PC-9 (cell line): ENCODE measurements around the gene TF. TPM values are rescaled to one million over a fixed set of nuclear protein-coding genes. Genes with fewer than 3 reads are reported as not detected.

Source experiments
- BruUV-seq: library from RNA; stranded (reverse); fragments of 400-500 nt; replicated peaks from 2 replicates; lab custom pipeline; 2021; lab: Mats Ljungman, UMichigan
- CTCF ChIA-PET: fragments of 300-600 bp; sonication (Branson Sonifier 250); formaldehyde crosslinking; loops from one replicate; lab custom pipeline; 2022; ENCODE audit warnings: antibody characterized with exemption; lab: Charles Lee
- POLR2A ChIA-PET: fragments of 300-600 bp; sonication (Branson Sonifier 250); formaldehyde crosslinking; loops from one replicate; lab custom pipeline; 2022; ENCODE audit warnings: antibody characterized with exemption; ENCODE audit not compliant: unreplicated experiment; lab: Charles Lee
- DNase-seq, 2 experiments: peaks; one replicate each; pipeline versions ENCODE4 v3.0.0 to v3.0.0-alpha.2; 2015 to 2022; ENCODE audit warnings: mixed read lengths in 1 of 2
- H2AFZ ChIP-seq: fragments of 200-600 bp; sonication (generic); 2 replicates; pipeline ENCODE4 v1.8.1; 2017; ENCODE audit warnings: antibody characterized with exemption
- H3F3A ChIP-seq: fragments of 200-600 bp; sonication (generic); 2 replicates; pipeline ENCODE4 v1.8.1; 2017; ENCODE audit warnings: antibody characterized with exemption, mild to moderate bottlenecking, low read depth; ENCODE audit not compliant: insufficient read depth
- H3K27ac ChIP-seq: fragments of 200-600 bp; sonication (generic); 2 replicates; pipeline ENCODE4 v1.6.1; 2016; ENCODE audit warnings: mixed run types
- H3K27me3 ChIP-seq: fragments of 200-600 bp; sonication (generic); 2 replicates; pipeline ENCODE4 v1.6.1; 2016; ENCODE audit warnings: low read depth, mixed run types; ENCODE audit not compliant: insufficient read depth
- H3K36me3 ChIP-seq: fragments of 200-600 bp; sonication (generic); 2 replicates; pipeline ENCODE4 v1.6.1; 2016; ENCODE audit warnings: low read depth, mixed run types
- H3K4me1 ChIP-seq: fragments of 200-600 bp; sonication (generic); replicated peaks from 2 replicates; pipeline ENCODE4 v1.6.1; 2016; ENCODE audit warnings: mixed run types; ENCODE audit not compliant: insufficient read depth
- H3K4me2 ChIP-seq: fragments of 200-600 bp; sonication (generic); 2 replicates; pipeline ENCODE4 v1.6.1; 2017; ENCODE audit warnings: mixed run types
- H3K4me3 ChIP-seq: fragments of 200-600 bp; sonication (generic); 2 replicates; pipeline ENCODE4 v1.6.1; 2016; ENCODE audit warnings: mixed run types
- H3K79me2 ChIP-seq: fragments of 200-600 bp; sonication (generic); 2 replicates; pipeline ENCODE4 v1.6.1; 2017; ENCODE audit warnings: low read depth, mixed run types
- H3K9me2 ChIP-seq: fragments of 200-600 bp; sonication (generic); 2 replicates; pipeline ENCODE4 v1.8.1; 2017; ENCODE audit warnings: mild to moderate bottlenecking; ENCODE audit not compliant: insufficient read depth
- H3K9me3 ChIP-seq: fragments of 200-600 bp; sonication (generic); 2 replicates; pipeline ENCODE4 v1.8.1; 2016; ENCODE audit warnings: low read depth; ENCODE audit not compliant: insufficient read depth
- H4K20me1 ChIP-seq: fragments of 200-600 bp; sonication (generic); 2 replicates; pipeline ENCODE4 v1.8.1; 2017; ENCODE audit not compliant: insufficient read depth
- CTCF ChIP-seq: fragments of 200-600 bp; sonication (generic); conservative IDR thresholded peaks from 2 replicates; pipeline ENCODE4 v1.6.1; 2017; ENCODE audit warnings: mixed run types, antibody characterized with exemption, mild to moderate bottlenecking, moderate library complexity
- EZH2 ChIP-seq: fragments of 200-600 bp; sonication (generic); IDR thresholded peaks from 2 replicates; pipeline ENCODE4 v1.8.0; 2017; ENCODE audit warnings: antibody characterized with exemption, low read depth
- intact Hi-C: fragments of 100-400 bp; cut with micrococcal nuclease; formaldehyde crosslinking; loops from one replicate; pipeline ENCODE4 v1.10.0; 2022; ENCODE audit not compliant: unreplicated experiment
- total RNA-seq: library from RNA; stranded (reverse); gene quantifications from 2 replicates; pipeline ENCODE4 v1.2.3, GENCODE V29; 2021

TF gene
- total RNA-seq, 1 experiment from 2014 or later: 0.24 TPM

DNA sequence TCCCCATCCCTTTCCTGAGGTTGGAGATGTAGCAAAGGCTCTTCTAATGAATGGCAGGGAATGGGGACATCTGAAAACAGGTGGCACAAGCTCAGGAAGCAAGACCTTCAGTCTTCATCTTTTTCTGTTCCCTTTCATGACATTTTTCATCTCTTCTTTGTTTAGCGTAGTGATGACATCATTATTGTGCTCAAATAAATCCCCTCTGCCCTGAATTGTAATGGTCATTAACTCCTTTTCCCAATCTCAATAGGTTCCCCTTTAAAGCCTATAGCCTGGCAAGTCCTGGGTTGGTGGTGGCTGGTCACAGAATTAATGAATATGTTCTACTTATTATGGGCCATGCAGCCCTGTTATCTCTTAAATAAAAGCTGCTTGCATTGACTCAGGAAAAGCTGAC, 21.4 kb downstream of the TF start:
- intact Hi-C loops: no loop called here
- H3K27ac ChIP-seq: no peak overlapping the region
- no peaks in the 10 kb centered on the region for H3K9me2 ChIP-seq
- BruUV-seq: no TSS peak
- H3K4me3 ChIP-seq: no peak overlapping the region
- no peaks in the 10 kb centered on the region for H3K4me1 ChIP-seq
- DNase-seq: no peak
- no peak overlapping the region for H2AFZ ChIP-seq
- H3K27me3 ChIP-seq: no peaks in the 10 kb centered on the region
- no peaks in the 10 kb centered on the region for H3K36me3 ChIP-seq
- ChIA-PET CTCF (no interaction called here), POLR2A (no interaction called here)
- H3K4me2 ChIP-seq: no peak overlapping the region
- TF ChIP-seq EZH2: no peak
- no peak for TF ChIP-seq CTCF
- H4K20me1 ChIP-seq: no peaks in the 10 kb centered on the region
- no peaks in the 10 kb centered on the region for H3F3A ChIP-seq
- H3K9me3 ChIP-seq: no peaks in the 10 kb centered on the region
- no peaks in the 10 kb centered on the region for H3K79me2 ChIP-seq

- no peaks in the 10 kb centered on the region for H3K36me3 ChIP-seq
- H3K9me3 ChIP-seq: no peaks in the 10 kb centered on the region
- H3K27me3 ChIP-seq: no peaks in the 10 kb centered on the region
- H3K27ac ChIP-seq: no peak overlapping the region
- H3K79me2 ChIP-seq: no peaks in the 10 kb centered on the region
- intact Hi-C loops: no loop called here
- no peaks in the 10 kb centered on the region for H4K20me1 ChIP-seq
- no peak overlapping the region for H3K4me3 ChIP-seq
- H3F3A ChIP-seq: no peaks in the 10 kb centered on the region
- BruUV-seq: no TSS peak
- POLR2A ChIA-PET: no interaction called here
- H3K4me1 ChIP-seq: no peaks in the 10 kb centered on the region
- H3K4me2 ChIP-seq: no peak overlapping the region
- CTCF ChIA-PET: interaction anchor here (0.6 kb wide), 1 partner anchor 1327 kb away, joined by 3 read pairs; no protein-coding TSS in a partner anchor
- no peak for TF ChIP-seq EZH2
- no peaks in the 10 kb centered on the region for H3K9me2 ChIP-seq
- no peak overlapping the region for H2AFZ ChIP-seq
- DNase-seq: no peak
Observed at GRCh38 chr3:133769536-133769935, 23.3 kb downstream of the TF start.

- Histone ChIP-seq H3K4me1 (no peaks in the 10 kb centered on the region), H3K4me2 (no peak overlapping the region), H3K27ac (no peak overlapping the region), H3K4me3 (no peak overlapping the region), H4K20me1 (no peaks in the 10 kb centered on the region), H3K79me2 (no peaks in the 10 kb centered on the region), H3K9me2 (no peaks in the 10 kb centered on the region), H3K9me3 (no peaks in the 10 kb centered on the region), H3K27me3 (no peaks in the 10 kb centered on the region), H3F3A (no peaks in the 10 kb centered on the region), H3K36me3 (no peaks in the 10 kb centered on the region), H2AFZ (no peak overlapping the region)
- BruUV-seq: no TSS peak
- TF ChIP-seq EZH2: no peak
- no peak for TF ChIP-seq CTCF
- intact Hi-C loops: no loop called here
- no peak for DNase-seq
- POLR2A ChIA-PET: no interaction called here
- CTCF ChIA-PET: no interaction called here
Observed at GRCh38 chr3:133773732-133774131, 27.5 kb downstream of the TF start.

DNA sequence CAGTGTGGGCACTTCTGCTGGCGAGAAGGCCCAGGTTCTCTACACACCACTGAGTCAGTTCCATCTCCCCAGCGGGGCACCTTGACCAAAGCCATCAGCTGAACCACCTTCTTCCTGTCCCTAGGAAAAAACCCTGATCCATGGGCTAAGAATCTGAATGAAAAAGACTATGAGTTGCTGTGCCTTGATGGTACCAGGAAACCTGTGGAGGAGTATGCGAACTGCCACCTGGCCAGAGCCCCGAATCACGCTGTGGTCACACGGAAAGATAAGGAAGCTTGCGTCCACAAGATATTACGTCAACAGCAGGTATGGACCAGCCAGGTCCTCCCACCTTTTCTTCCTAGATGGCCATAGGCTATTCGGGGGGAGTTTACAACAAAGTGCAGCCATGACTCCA, 29.1 kb downstream of the TF start:
- 0 out of 2 replicates have a peak, but pooled peaks cover 8% of the 10 kb centered on the region for H3K27me3 ChIP-seq
- no peaks in the 10 kb centered on the region for H3F3A ChIP-seq
- no peaks in the 10 kb centered on the region for H3K36me3 ChIP-seq
- POLR2A ChIA-PET: no interaction called here
- TF ChIP-seq CTCF (no peak), EZH2 (no peak)
- no peaks in the 10 kb centered on the region for H3K9me3 ChIP-seq
- H3K4me2 ChIP-seq: no peak overlapping the region
- intact Hi-C loops: no loop called here
- H3K79me2 ChIP-seq: no peaks in the 10 kb centered on the region
- BruUV-seq: no TSS peak
- no peak overlapping the region for H3K4me3 ChIP-seq
- CTCF ChIA-PET: interaction anchor here (0.6 kb wide), 1 partner anchor 147 kb away, joined by 7 read pairs; no protein-coding TSS in a partner anchor
- H3K4me1 ChIP-seq: no peaks in the 10 kb centered on the region
- no peak for DNase-seq
- H3K9me2 ChIP-seq: no peaks in the 10 kb centered on the region
- H3K27ac ChIP-seq: no peak overlapping the region
- H2AFZ ChIP-seq: no peak overlapping the region
- H4K20me1 ChIP-seq: no peaks in the 10 kb centered on the region
